Upper lobe of left lung (tissue), 6 donors: ENCODE data around the gene IPO9. TPM values are rescaled to one million over a fixed set of nuclear protein-coding genes. Genes with fewer than 3 reads are reported as not detected.

Experiments
- ATAC-seq, 2 donors: fragments of 200-7000 bp; cut with Tn5 transposase; one replicate each; pipeline ENCODE4 v1.9.1; 2022; ENCODE audit warnings: mild to moderate bottlenecking in 2 of 2, moderate library complexity in 2 of 2; ENCODE audit not compliant: low FRiP score in 2 of 2
- DNase-seq, 2 donors: peaks; one replicate each; pipeline ENCODE4 v3.0.0-alpha.2; 2019 to 2020
- H3K27ac ChIP-seq, 4 donors: fragments of 200-600 bp; sonication (generic); one replicate each; pipeline ENCODE4 v1.5.1; 2016 to 2019
- H3K27me3 ChIP-seq, 4 donors: fragments of 200-600 bp; sonication (generic); one replicate each; pipeline ENCODE4 v1.5.1; 2017 to 2019
- H3K36me3 ChIP-seq, 4 donors: fragments of 200-600 bp; sonication (generic); one replicate each; pipeline ENCODE4 v1.5.1; 2016 to 2019
- H3K4me1 ChIP-seq, 4 donors: fragments of 200-600 bp; sonication (generic); one replicate each; pipeline ENCODE4 v1.5.1; 2018 to 2019
- H3K4me3 ChIP-seq, 4 donors: fragments of 200-600 bp; sonication (generic); one replicate each; pipeline ENCODE4 v1.5.1; 2017 to 2019; ENCODE audit warnings: mild to moderate bottlenecking in 2 of 4, moderate library complexity in 1 of 4
- H3K9me3 ChIP-seq, 4 donors: fragments of 200-600 bp; sonication (generic); one replicate each; pipeline ENCODE4 v1.5.1; 2018 to 2019
- CTCF ChIP-seq, 6 experiments: fragments of 450-650 bp in 4 of 6; fragments of 200-600 bp in 2 of 6; sonication (generic) in 2 of 6; IDR thresholded peaks; one replicate each; pipeline ENCODE4 v1.5.1; 2016 to 2019; ENCODE audit warnings: antibody characterized with exemption in 6 of 6
- EP300 ChIP-seq, 4 donors: sonication (generic); formaldehyde crosslinking; IDR thresholded peaks; one replicate each; pipeline ENCODE4 v1.5.1; 2017; ENCODE audit warnings: antibody characterized with exemption in 4 of 4, control low read depth in 2 of 4
- POLR2A ChIP-seq, 4 donors: fragments of 450-650 bp; IDR thresholded peaks; one replicate each; pipeline ENCODE4 v1.5.1; 2016 to 2017; ENCODE audit warnings: antibody characterized with exemption in 4 of 4, mild to moderate bottlenecking in 2 of 4
- POLR2AphosphoS5 ChIP-seq, 2 donors: sonication (generic); formaldehyde crosslinking; IDR thresholded peaks; one replicate each; pipeline ENCODE4 v1.5.1; 2017; ENCODE audit warnings: antibody characterized with exemption in 2 of 2
- WGBS, 2 donors: methylation state at CpG; one replicate each; pipeline ENCODE4 v1.1.5; 2017 to 2018; 5-methylcytosine and 5-hydroxymethylcytosine counted together
- total RNA-seq, 6 donors: library from RNA; depleted of rRNA in 4 of 6; stranded (reverse); fragments of >200 nt in 4 of 6; gene quantifications; one replicate each; pipeline versions ENCODE4 v1.1.0 to v1.2.1, GENCODE V29; 2016 to 2021
- donor health status: DM: no; HTN: no; CAD: no; lungs with moderate emphysema.
- donor health status: DM: no; HTN: yes; CAD: no; lungs with severe emphysema.

Gene IPO9
- total RNA-seq, 6 donors from 2014 or later: 22.8 to 46.7 (median 35.7) TPM

- Histone ChIP-seq H3K9me3 (no peaks in the 10 kb centered on the region), H3K4me3 (no peak overlapping the region), H3K27me3 (no peaks in the 10 kb centered on the region), H3K27ac (peak overlapping the region; percentile 41 to 75 (median 68)), H3K36me3 (peaks cover 0 to 56% (median 17%) of the 10 kb centered on the region in 4 donors), H3K4me1 (peaks cover 34 to 37% (median 35%) of the 10 kb centered on the region in 4 donors)
- no peak for TF ChIP-seq EP300 (IDR thresholded peaks at IDR 0.05)
- peak in 1 of 2 donors; percentile 42 for TF ChIP-seq POLR2AphosphoS5 (IDR thresholded peaks at IDR 0.05)
- 16 to 30% methylated on average over 3 of the region's 3 CpGs for WGBS, 2 donors
- ATAC-seq (peak; percentile 4 to 25), DNase-seq (peak in 1 of 2 donors; percentile 26)
Observed at GRCh38 chr1:201791779-201792173, 37.2 kb upstream of the IPO9 start.

- Histone ChIP-seq H3K4me3 (no peak overlapping the region), H3K4me1 (peaks cover 34 to 37% (median 35%) of the 10 kb centered on the region in 4 donors), H3K36me3 (peaks cover 0 to 49% (median 16%) of the 10 kb centered on the region in 4 donors), H3K27me3 (no peaks in the 10 kb centered on the region), H3K27ac (peak overlapping the region; percentile 41 to 75 (median 68)), H3K9me3 (no peaks in the 10 kb centered on the region)
- DNase-seq (peak in 1 of 2 donors; percentile 72), ATAC-seq (peak; percentile 86 to 91)
- 60 to 65% methylated on average over 9 of the region's 9 CpGs for WGBS, 2 donors
- TF ChIP-seq EP300 (IDR thresholded peaks at IDR 0.05) (no peak), CTCF (IDR thresholded peaks at IDR 0.05) (peak; percentile 88 to 96 (median 94)), POLR2A (IDR thresholded peaks at IDR 0.05) (no peak)
Observed at GRCh38 chr1:201792534-201793305, 36.2 kb upstream of the IPO9 start.

- Histone ChIP-seq H3K36me3 (peaks cover 0 to 42% (median 16%) of the 10 kb centered on the region in 4 donors), H3K27ac (no peak overlapping the region), H3K4me3 (no peak overlapping the region), H3K27me3 (no peaks in the 10 kb centered on the region), H3K4me1 (peaks cover 34 to 37% (median 35%) of the 10 kb centered on the region in 4 donors), H3K9me3 (no peaks in the 10 kb centered on the region)
- WGBS, 2 donors: 67 to 74% methylated on average over 7 to 11 of the region's 11 CpGs
- no peak for ATAC-seq
- no peak for DNase-seq
- TF ChIP-seq EP300 (IDR thresholded peaks at IDR 0.05) (no peak), POLR2A (IDR thresholded peaks at IDR 0.05) (no peak), CTCF (IDR thresholded peaks at IDR 0.05) (no peak), POLR2AphosphoS5 (IDR thresholded peaks at IDR 0.05) (no peak)
Observed at GRCh38 chr1:201793306-201793925, 35.5 kb upstream of the IPO9 start.

- Histone ChIP-seq H3K27me3 (no peaks in the 10 kb centered on the region), H3K4me3 (no peak overlapping the region), H3K36me3 (peaks cover 0 to 35% (median 15%) of the 10 kb centered on the region in 4 donors), H3K27ac (no peak overlapping the region), H3K4me1 (peaks cover 27 to 30% (median 29%) of the 10 kb centered on the region in 4 donors), H3K9me3 (no peaks in the 10 kb centered on the region)
- 70 to 72% methylated on average over 3 of the region's 3 CpGs for WGBS, 2 donors
- DNase-seq (no peak), ATAC-seq (no peak)
- TF ChIP-seq CTCF (IDR thresholded peaks at IDR 0.05): peak in 3 of 6 experiments; percentile 6 to 19 (median 12)
- TF ChIP-seq EP300 (IDR thresholded peaks at IDR 0.05): no peak
- no peak for TF ChIP-seq POLR2A (IDR thresholded peaks at IDR 0.05)
Observed at GRCh38 chr1:201795066-201795465, 33.9 kb upstream of the IPO9 start.

GRCh38 chr1:201800246-201800645 is 28.7 kb upstream of the IPO9 start:
- no peak for ATAC-seq
- Histone ChIP-seq H3K4me1 (no peaks in the 10 kb centered on the region), H3K4me3 (no peak overlapping the region), H3K36me3 (peaks cover 0 to 36% (median 15%) of the 10 kb centered on the region in 4 donors), H3K9me3 (no peaks in the 10 kb centered on the region), H3K27ac (no peak overlapping the region), H3K27me3 (no peaks in the 10 kb centered on the region)
- TF ChIP-seq POLR2A (IDR thresholded peaks at IDR 0.05) (no peak), EP300 (IDR thresholded peaks at IDR 0.05) (no peak), CTCF (IDR thresholded peaks at IDR 0.05) (no peak), POLR2AphosphoS5 (IDR thresholded peaks at IDR 0.05) (no peak)
- no peak for DNase-seq
